HepG2 (cell line): ENCODE measurements around the gene ENO2. TPM values are rescaled to one million over a fixed set of nuclear protein-coding genes. Genes with fewer than 3 reads are reported as not detected.
A peak's percentile ranks its signal among the peaks of the same experiment; 100 is the strongest.

Experiments used
- ATAC-seq: fragments of 200-7000 bp; cut with Tn5 transposase; 3 replicates; pipeline ENCODE4 v1.9.1; 2020; ENCODE audit warnings: mild to moderate bottlenecking, moderate library complexity
- BruUV-seq: library from RNA; stranded (reverse); fragments of 400-500 nt; replicated peaks from 2 replicates; lab custom pipeline; 2021; lab: Mats Ljungman, UMichigan
- CTCF ChIA-PET: fragments of 300-600 bp; formaldehyde crosslinking; extraction: SDS; loops from one replicate; lab custom pipeline; 2021; ENCODE audit warnings: low total read pairs, inconsistent platforms, low intra/inter-chr PET ratio; lab: Yijun Ruan, JAX
- POLR2A ChIA-PET: fragments of 350-600 bp; sonication (Branson Sonifier 250); formaldehyde crosslinking; loops from one replicate; lab custom pipeline; 2020; ENCODE audit warnings: antibody characterized with exemption, inconsistent platforms; lab: Yijun Ruan, JAX
- DNase-seq: peaks from one replicate; pipeline ENCODE4 v3.0.0-alpha.2; 2015; ENCODE audit warnings: low spot score
- FAIRE-seq: peaks from 3 replicates; lab custom pipeline; 2011; peaks lifted over from hg19 to GRCh38; lab: Jason Lieb, UNC
- H2AFZ ChIP-seq: one replicate; pipeline ENCODE4 v1.6.1; 2011; ENCODE audit warnings: low read length, inconsistent platforms
- H3K27ac ChIP-seq: fragments of 300-600 bp; 3 replicates; pipeline ENCODE4 v1.8.0; 2011; ENCODE audit warnings: mixed run types, mild to moderate bottlenecking, mixed read lengths, low read length, inconsistent platforms; ENCODE audit not compliant: insufficient read depth; ENCODE audit errors: extremely low read length
- H3K27me3 ChIP-seq, 2 experiments: fragments of 200-600 bp in 1 of 2; 2 replicates in 1 of 2; 3 replicates in 1 of 2; pipeline versions ENCODE4 v1.6.0 to v1.8.0; 2011; ENCODE audit warnings: low read length in 2 of 2, mild to moderate bottlenecking in 2 of 2, moderate library complexity in 2 of 2, inconsistent platforms in 1 of 2; ENCODE audit not compliant: insufficient read depth in 2 of 2, control insufficient read depth in 1 of 2
- H3K36me3 ChIP-seq, 2 experiments: fragments of 200-600 bp in 1 of 2; replicated peaks in 1 of 2; 2 replicates in 1 of 2; 3 replicates in 1 of 2; pipeline versions ENCODE4 v1.5.1 to v1.8.0; 2011; ENCODE audit warnings: low read length in 2 of 2, inconsistent platforms in 1 of 2; ENCODE audit not compliant: insufficient read depth in 2 of 2, control insufficient read depth in 1 of 2
- H3K4me1 ChIP-seq: 2 replicates; pipeline ENCODE4 v1.5.1; 2012; ENCODE audit warnings: low read length, inconsistent platforms; ENCODE audit not compliant: insufficient read depth
- H3K4me2 ChIP-seq: 2 replicates; pipeline ENCODE4 v1.6.0; 2011; ENCODE audit warnings: low read depth, low read length, inconsistent platforms
- H3K4me3 ChIP-seq, 3 experiments: fragments of 200-600 bp in 1 of 3; sonication (generic), shearing (Covaris generic) in 1 of 3; replicated peaks in 1 of 3; 2 replicates each; pipeline ENCODE4 v1.5.1; 2011 to 2016; ENCODE audit warnings: low read length in 3 of 3, inconsistent platforms in 2 of 3, low read depth in 2 of 3, mild to moderate bottlenecking in 2 of 3, control low read depth in 1 of 3, mixed read lengths in 1 of 3; ENCODE audit not compliant: insufficient read depth in 1 of 3
- H3K79me2 ChIP-seq: one replicate; pipeline ENCODE4 v1.6.1; 2011; ENCODE audit warnings: low read length, inconsistent platforms; ENCODE audit not compliant: insufficient read depth
- H3K9ac ChIP-seq: 2 replicates; pipeline ENCODE4 v1.6.0; 2011; ENCODE audit warnings: mild to moderate bottlenecking, low read depth, low read length, inconsistent platforms; ENCODE audit not compliant: insufficient read depth
- H3K9me3 ChIP-seq: 2 replicates; pipeline ENCODE4 v1.5.1; 2012; ENCODE audit warnings: mild to moderate bottlenecking, low read length
- H4K20me1 ChIP-seq: 2 replicates; pipeline ENCODE4 v1.6.0; 2011; ENCODE audit warnings: inconsistent platforms, mild to moderate bottlenecking, low read length, moderate library complexity; ENCODE audit not compliant: insufficient read depth
- AGO2 ChIP-seq: fragments of 200-400 bp; formaldehyde crosslinking; optimal IDR thresholded peaks from 2 replicates; pipeline ENCODE3; 2017; ENCODE audit warnings: mild to moderate bottlenecking, low read depth, low read length, moderate library complexity
- ELF3 ChIP-seq: IDR thresholded peaks from 2 replicates; pipeline ENCODE4 v1.6.1; 2016; ENCODE audit warnings: missing genetic modification reagents, missing compliant biosample characterization
- FLYWCH1 ChIP-seq: sonication (generic); formaldehyde crosslinking; IDR thresholded peaks from 2 replicates; pipeline ENCODE4 v1.8.1; 2023; ENCODE audit warnings: mild to moderate bottlenecking, missing genetic modification reagents
- HNRNPLL ChIP-seq: fragments of 200-400 bp; formaldehyde crosslinking; IDR thresholded peaks from 2 replicates; pipeline ENCODE4 v1.6.1; 2017; ENCODE audit warnings: mild to moderate bottlenecking, low read depth, low read length; ENCODE audit not compliant: poor library complexity, severe bottlenecking
- STAG1 ChIP-seq: sonication (generic); formaldehyde crosslinking; IDR thresholded peaks from 2 replicates; pipeline ENCODE4 v1.4.0; 2020; ENCODE audit warnings: missing genetic modification reagents
- ZNF329 ChIP-seq: sonication (generic); formaldehyde crosslinking; IDR thresholded peaks from 2 replicates; pipeline ENCODE4 v1.9.0; 2021; ENCODE audit warnings: low read depth, mild to moderate bottlenecking, missing genetic modification reagents
- ZZZ3 ChIP-seq: sonication (generic); formaldehyde crosslinking; IDR thresholded peaks from 2 replicates; pipeline ENCODE4 v1.4.0; 2020; ENCODE audit warnings: missing genetic modification reagents, mild to moderate bottlenecking, borderline replicate concordance
- WGBS: methylation state at CpG from one replicate; pipeline ENCODE4 v1.1.6; 2017; ENCODE audit warnings: low lambda C conversion rate; 5-methylcytosine and 5-hydroxymethylcytosine counted together
- in situ Hi-C: cut with HindIII; loops from 2 replicates; pipeline ENCODE4 v1.10.0; 2017; ENCODE audit warnings: low pct_unique_long_range_greater_than_20kb; ENCODE audit not compliant: extremely low pct_ligation_motif_present
- intact Hi-C: fragments of 100-400 bp; cut with micrococcal nuclease; formaldehyde crosslinking; loops from one replicate; pipeline ENCODE4 v1.10.0; 2022; ENCODE audit not compliant: unreplicated experiment
- polyA plus RNA-seq, 8 experiments: library from polyadenylated mRNA; depleted of rRNA in 3 of 8; stranded (reverse) in 7 of 8; unstranded in 1 of 8; fragments of >200 nt; fragmentation: Illumina TruSeq in 4 of 8; extraction: Trizol in 4 of 8; gene quantifications; 2 replicates each; pipeline versions ENCODE4 v1.2.1 to v1.2.3, GENCODE V29; 2011 to 2016; ENCODE audit warnings: low read depth in 4 of 8, missing spikeins in 1 of 8, mixed read lengths in 1 of 8; ENCODE audit not compliant: insufficient read depth in 1 of 8
- total RNA-seq, 5 experiments: library from RNA; depleted of rRNA; stranded (reverse); fragments of >200 nt; fragmentation: Illumina TruSeq; extraction: Trizol; gene quantifications; 2 replicates each; pipeline ENCODE4 v1.2.3, GENCODE V29; 2016; ENCODE audit warnings: low read depth in 1 of 5
- TF ChIP-seq, protein P1 (sequence below): sonication (generic); formaldehyde crosslinking; IDR thresholded peaks from 2 replicates; pipeline ENCODE4 v1.4.0; 2020; ENCODE audit warnings: missing genetic modification reagents

ENO2 gene
- total and polyA plus RNA-seq, 2 of the 13 experiments (the other 11 are each of a cell fraction or from before 2014, with no cell fraction given) = 19.3 to 136 TPM

GRCh38 chr12:6963791-6964413 is 49.5 kb downstream of the ENO2 start:
- WGBS = 94% methylated on average over 9 of the region's 17 CpGs
- ATAC-seq (no peak), DNase-seq (no peak), FAIRE-seq (no peak)
- Histone ChIP-seq H3K4me1 (peaks cover 53% of the 10 kb centered on the region), H3K27ac (no peak overlapping the region), H3K27me3 (no peaks in the 10 kb centered on the region), H3K9me3 (no peaks in the 10 kb centered on the region), H4K20me1 (no peaks in the 10 kb centered on the region; the same call in 1 of the 2 replicates), H2AFZ (no peak overlapping the region), H3K9ac (no peak overlapping the region), H3K4me2 (no peak overlapping the region), H3K4me3 (no peak overlapping the region)
- ChIA-PET POLR2A (interaction anchor here (0.8 to 8.0 kb wide), 7 partner anchors 10 to 95 kb away, joined by 3 to 180 read pairs (median 5); partner anchors contain the start of genes C12orf57, LPCAT3 and RNU7-1), CTCF (interaction anchor here (1.1 to 1.8 kb wide), 2 partner anchors 17 to 79 kb away, joined by 3 to 6 read pairs; no protein-coding TSS in a partner anchor)
- intact Hi-C loops = no loop called here
- TF ChIP-seq STAG1 (CRISPR knock-in tag) (no peak), ELF3 (CRISPR knock-in tag) (no peak), ZZZ3 (CRISPR knock-in tag) (no peak), HNRNPLL (no peak), FLYWCH1 (no peak), AGO2 (peak; percentile 18), ZNF329 (no peak)
- TF ChIP-seq, protein P1, sequence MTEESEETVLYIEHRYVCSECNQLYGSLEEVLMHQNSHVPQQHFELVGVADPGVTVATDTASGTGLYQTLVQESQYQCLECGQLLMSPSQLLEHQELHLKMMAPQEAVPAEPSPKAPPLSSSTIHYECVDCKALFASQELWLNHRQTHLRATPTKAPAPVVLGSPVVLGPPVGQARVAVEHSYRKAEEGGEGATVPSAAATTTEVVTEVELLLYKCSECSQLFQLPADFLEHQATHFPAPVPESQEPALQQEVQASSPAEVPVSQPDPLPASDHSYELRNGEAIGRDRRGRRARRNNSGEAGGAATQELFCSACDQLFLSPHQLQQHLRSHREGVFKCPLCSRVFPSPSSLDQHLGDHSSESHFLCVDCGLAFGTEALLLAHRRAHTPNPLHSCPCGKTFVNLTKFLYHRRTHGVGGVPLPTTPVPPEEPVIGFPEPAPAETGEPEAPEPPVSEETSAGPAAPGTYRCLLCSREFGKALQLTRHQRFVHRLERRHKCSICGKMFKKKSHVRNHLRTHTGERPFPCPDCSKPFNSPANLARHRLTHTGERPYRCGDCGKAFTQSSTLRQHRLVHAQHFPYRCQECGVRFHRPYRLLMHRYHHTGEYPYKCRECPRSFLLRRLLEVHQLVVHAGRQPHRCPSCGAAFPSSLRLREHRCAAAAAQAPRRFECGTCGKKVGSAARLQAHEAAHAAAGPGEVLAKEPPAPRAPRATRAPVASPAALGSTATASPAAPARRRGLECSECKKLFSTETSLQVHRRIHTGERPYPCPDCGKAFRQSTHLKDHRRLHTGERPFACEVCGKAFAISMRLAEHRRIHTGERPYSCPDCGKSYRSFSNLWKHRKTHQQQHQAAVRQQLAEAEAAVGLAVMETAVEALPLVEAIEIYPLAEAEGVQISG (CRISPR knock-in tag) = no peak
- TF ChIP-seq, all 625 proteins: peak for 1
- in situ Hi-C loops = no loop called here
- no TSS peak for BruUV-seq
- Histone ChIP-seq H3K79me2 (peaks cover 14% of the 10 kb centered on the region), H3K36me3 (peaks cover 22 to 37% of the 10 kb centered on the region in 2 experiments)
